GM19467 (cell line): ENCODE measurements around the gene DSC1.

Experiments
- ATAC-seq: cut with Tn5 transposase; IDR thresholded peaks from one replicate; pipeline ENCODE4 v1.9.1; 2021; ENCODE audit warnings: mild to moderate bottlenecking, moderate library complexity; ENCODE audit not compliant: unreplicated experiment

Gene DSC1, protein sequence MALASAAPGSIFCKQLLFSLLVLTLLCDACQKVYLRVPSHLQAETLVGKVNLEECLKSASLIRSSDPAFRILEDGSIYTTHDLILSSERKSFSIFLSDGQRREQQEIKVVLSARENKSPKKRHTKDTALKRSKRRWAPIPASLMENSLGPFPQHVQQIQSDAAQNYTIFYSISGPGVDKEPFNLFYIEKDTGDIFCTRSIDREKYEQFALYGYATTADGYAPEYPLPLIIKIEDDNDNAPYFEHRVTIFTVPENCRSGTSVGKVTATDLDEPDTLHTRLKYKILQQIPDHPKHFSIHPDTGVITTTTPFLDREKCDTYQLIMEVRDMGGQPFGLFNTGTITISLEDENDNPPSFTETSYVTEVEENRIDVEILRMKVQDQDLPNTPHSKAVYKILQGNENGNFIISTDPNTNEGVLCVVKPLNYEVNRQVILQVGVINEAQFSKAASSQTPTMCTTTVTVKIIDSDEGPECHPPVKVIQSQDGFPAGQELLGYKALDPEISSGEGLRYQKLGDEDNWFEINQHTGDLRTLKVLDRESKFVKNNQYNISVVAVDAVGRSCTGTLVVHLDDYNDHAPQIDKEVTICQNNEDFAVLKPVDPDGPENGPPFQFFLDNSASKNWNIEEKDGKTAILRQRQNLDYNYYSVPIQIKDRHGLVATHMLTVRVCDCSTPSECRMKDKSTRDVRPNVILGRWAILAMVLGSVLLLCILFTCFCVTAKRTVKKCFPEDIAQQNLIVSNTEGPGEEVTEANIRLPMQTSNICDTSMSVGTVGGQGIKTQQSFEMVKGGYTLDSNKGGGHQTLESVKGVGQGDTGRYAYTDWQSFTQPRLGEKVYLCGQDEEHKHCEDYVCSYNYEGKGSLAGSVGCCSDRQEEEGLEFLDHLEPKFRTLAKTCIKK

GRCh38 chr18:31162825-31163435, at the start of gene DSC1:
Gene DSC1 (minus strand): TSS chr18:31162856. CDS start chr18:31162594, 262 bp downstream.
- ATAC-seq: no peak

GRCh38 chr18:31211047-31211446, 48.4 kb upstream of the DSC1 start:
- ATAC-seq: no peak

GRCh38 chr18:31209041-31209440, 46.4 kb upstream of the DSC1 start:
- ATAC-seq: no peak

GRCh38 chr18:31207391-31207790, 44.7 kb upstream of the DSC1 start:
- ATAC-seq: no peak

GRCh38 chr18:31206787-31207381, 44.2 kb upstream of the DSC1 start:
- peak; percentile 79 for ATAC-seq

- ATAC-seq: no peak
These were observed 43.4 kb upstream of the DSC1 start for GRCh38 chr18:31206071-31206470.

DNA sequence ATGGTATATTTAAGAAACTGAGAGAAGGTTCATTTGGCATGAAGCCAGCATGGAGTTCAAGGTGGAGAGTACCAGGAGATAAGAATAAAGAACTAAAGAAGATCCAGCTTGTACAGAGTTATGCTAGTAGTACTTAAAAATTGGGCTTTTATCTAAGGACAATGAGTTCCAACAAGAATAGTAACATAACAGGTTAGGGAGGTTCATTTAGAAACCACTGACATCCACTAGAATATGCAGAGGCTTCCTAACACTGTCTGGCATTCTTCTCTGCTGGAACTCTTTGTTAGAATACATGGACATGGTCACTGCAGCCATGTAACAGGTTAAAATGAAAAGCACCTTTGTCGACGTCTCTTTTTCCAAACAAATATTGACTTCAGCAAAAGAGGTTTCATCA, 42.6 kb upstream of the DSC1 start:
- ATAC-seq: no peak

- no peak for ATAC-seq
These were observed 42.2 kb upstream of the DSC1 start for GRCh38 chr18:31204833-31205232.

- no peak for ATAC-seq
These were observed 41.5 kb upstream of the DSC1 start for GRCh38 chr18:31204166-31204565.

DNA sequence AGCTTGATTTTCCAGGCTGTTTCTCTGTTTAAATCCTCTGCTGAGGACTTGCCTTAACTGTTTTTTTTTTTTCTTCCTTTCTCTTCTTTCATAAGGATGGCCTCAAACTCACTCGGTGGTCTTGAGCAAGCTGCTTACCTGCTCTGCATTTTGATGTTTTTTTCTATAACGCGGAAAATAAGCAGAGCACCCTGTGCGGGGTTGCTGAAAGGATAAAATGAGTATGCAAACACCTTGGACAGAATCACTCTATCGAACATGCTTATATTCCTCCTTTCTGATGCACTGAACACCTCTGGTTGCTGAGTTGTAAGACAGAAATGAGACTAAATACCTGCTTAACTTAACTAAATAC, 41.1 kb upstream of the DSC1 start:
- ATAC-seq: no peak

DNA sequence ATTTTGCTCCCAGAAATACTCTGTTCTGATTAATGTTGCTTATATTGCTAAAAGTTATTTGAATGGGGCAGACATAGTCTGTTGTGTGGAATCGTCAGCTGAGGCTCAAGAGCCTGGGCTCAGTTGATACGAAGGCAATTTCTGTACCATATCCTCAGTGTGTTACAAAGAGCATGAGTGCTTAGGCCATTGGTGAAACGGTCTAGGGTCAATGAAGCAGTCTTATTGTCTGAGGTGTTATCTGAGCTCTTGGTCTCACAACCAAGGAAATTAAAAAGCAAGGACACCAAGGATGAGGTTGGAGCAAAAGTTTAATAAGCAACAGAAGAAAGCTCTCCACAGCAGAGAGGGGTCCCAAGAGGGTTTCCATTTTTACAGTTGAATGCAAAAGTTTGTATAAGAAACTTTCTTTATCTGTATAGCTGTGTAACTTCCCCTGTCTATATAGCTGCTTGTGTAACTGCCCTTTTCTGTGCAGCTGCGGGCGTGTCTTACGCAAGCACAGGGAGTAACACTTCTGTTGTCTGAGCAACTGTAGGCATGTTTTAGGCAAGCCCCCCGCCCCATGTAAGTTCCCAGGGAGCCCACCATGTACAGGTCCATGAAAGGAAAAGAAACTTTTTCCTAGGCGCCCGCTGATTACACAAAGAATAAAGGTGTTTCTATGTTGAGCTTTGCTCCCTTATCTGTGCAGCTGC, 40.6 kb upstream of the DSC1 start:
- ATAC-seq: no peak

GRCh38 chr18:31199190-31199769, 36.6 kb upstream of the DSC1 start:
- no peak for ATAC-seq

GRCh38 chr18:31197676-31198075, 35.0 kb upstream of the DSC1 start:
- no peak for ATAC-seq

DNA sequence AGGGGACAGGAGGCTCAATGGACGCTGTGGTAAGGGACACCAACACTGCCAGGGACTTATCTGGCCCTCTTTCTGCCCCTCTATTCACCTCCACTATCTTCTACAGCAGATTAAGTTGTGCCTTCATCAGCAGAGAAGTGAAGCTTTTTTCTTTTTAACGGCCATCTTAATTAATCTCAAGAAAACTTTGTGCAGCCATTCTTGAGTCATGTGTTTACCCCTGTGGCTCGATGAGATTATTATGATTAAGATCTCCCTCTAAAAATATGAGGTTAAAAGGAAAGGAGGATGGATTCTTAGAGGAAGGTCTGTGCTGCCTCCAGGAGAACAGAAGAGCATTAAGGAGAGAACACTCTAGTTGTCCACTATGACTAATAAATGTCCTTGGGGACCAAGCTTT, 32.4 kb upstream of the DSC1 start:
- no peak for ATAC-seq

DNA sequence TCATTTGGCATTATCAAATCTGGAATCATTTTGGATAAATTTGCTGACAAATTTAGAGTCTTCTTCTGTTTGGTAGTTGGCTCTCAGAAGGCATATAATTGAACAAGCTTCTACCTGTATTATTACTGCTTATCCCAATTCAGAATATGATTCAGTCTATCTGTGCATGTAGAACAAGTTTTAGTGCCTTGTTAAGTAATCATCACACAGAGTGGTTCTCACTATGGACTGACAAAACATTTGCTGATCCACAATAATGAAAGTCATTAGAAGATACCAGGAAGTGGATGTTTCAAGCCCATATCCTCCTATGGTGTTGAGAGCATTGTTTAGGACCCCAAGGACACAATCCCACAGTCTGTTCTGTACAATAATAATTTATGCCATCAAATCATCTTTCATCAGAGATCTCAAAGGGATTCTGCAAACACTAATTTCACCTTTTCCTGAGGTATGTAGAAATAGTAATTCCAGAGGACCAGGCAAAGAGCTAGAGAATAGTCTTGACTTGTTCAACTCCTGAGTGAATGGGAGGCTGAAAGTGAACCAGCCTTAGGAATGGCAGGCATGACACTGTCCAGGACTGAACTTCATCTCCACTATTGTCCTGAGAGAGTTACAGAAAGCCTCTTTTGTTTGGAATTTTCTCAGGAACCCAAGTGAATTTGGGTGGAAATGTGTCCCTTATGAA, 29.6 kb upstream of the DSC1 start:
- ATAC-seq: no peak

DNA sequence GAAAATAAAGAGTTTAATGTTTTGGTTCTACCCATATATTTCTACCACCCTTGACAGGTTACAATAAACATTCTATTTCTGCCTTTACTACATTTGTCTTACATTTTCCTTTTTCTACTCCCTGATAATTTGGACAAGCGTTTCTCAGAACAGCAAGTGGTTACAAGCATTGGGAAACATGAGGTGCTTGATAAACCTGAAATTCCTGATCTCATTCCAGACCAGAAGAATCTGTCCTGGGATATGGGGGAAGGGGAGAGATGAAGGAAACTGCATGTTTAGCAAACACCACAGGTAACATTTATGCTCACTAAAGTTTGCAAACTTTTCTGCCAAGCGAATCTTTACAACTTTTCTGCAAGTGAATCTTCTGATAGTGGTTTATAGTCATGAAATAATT, 28.3 kb upstream of the DSC1 start:
- no peak for ATAC-seq

- ATAC-seq: no peak
These were observed 27.1 kb upstream of the DSC1 start for GRCh38 chr18:31189757-31190156.

DNA sequence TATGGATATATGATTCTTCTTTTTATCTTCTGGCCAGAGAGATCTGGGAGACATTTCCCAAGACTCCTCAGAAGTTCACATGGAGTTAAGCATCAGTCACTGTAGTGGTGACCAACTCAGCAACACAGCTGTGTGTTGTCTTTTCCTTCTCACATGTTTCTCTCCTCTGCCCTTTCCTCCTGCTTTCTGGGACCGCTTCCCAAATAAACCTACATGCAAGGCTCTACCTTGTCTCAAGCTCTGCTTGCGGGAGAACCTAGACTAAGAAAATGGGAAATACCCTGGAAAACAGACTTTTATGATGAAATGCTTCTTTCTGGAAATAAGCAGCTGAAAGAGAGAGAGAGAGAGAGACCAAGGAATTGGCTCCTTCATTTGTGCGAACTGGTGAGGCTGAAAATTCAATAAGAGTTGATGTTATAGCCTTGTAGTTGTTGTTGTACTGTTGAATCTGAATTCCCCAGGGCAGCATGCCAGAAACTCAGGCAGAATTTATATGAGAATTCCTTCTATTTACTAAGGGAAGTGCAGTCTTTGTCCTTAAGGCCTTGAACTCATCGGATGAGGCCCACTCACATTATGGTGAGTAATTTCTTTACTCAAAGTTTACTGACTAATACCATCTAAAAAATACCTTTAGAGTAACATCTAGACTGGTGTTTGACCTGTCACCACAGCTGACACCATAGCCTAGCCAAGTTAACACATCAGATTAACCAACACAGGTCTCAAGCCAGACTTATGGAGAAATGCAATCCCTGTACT, 22.7 kb upstream of the DSC1 start:
- no peak for ATAC-seq

GRCh38 chr18:31183302-31183701, 20.6 kb upstream of the DSC1 start:
- no peak for ATAC-seq
